Activated B cell treated with CpG ODN at 0.5 μM for 24 hours (primary cell): ENCODE data around the gene NR3C1. TPM values are rescaled to one million over a fixed set of nuclear protein-coding genes. Genes with fewer than 3 reads are reported as not detected.

Experiments used
- ATAC-seq: fragments of 200-7000 bp; cut with Tn5 transposase; one replicate; pipeline ENCODE4 v1.10.0; 2021; ENCODE audit warnings: low read depth, mild to moderate bottlenecking, moderate library complexity
- CTCF ChIA-PET: fragments of 350-600 bp; sonication (Branson Sonifier 250); formaldehyde crosslinking; loops from one replicate; lab custom pipeline; 2021; ENCODE audit warnings: antibody characterized with exemption; lab: Charles Lee
- POLR2A ChIA-PET: fragments of 350-600 bp; sonication (Branson Sonifier 250); formaldehyde crosslinking; loops from one replicate; lab custom pipeline; 2021; ENCODE audit warnings: antibody characterized with exemption; lab: Charles Lee
- DNase-seq: peaks from one replicate; pipeline ENCODE4 v3.0.0; 2022
- H3K27ac Mint-ChIP-seq: one replicate; pipeline ENCODE4 v1.8.0; 2020; ENCODE audit warnings: mixed read lengths
- H3K27me3 Mint-ChIP-seq: one replicate; pipeline ENCODE4 v1.8.0; 2021; ENCODE audit warnings: mixed read lengths
- H3K36me3 Mint-ChIP-seq: one replicate; pipeline ENCODE4 v1.8.0; 2021; ENCODE audit warnings: low read depth, mixed read lengths
- H3K4me1 Mint-ChIP-seq: one replicate; pipeline ENCODE4 v1.8.0; 2021; ENCODE audit warnings: mixed read lengths
- H3K4me3 Mint-ChIP-seq: one replicate; pipeline ENCODE4 v1.8.0; 2020; ENCODE audit warnings: mild to moderate bottlenecking, mixed read lengths
- H3K9me3 Mint-ChIP-seq: one replicate; pipeline ENCODE4 v1.8.0; 2020; ENCODE audit warnings: mixed read lengths
- CTCF ChIP-seq: fragments of 200-600 bp; IDR thresholded peaks from one replicate; pipeline ENCODE4 v1.8.0; 2022; ENCODE audit warnings: antibody characterized with exemption, mild to moderate bottlenecking
- intact Hi-C: fragments of 100-400 bp; cut with micrococcal nuclease; formaldehyde crosslinking; loops from one replicate; pipeline ENCODE4 v1.15.1; 2024
- total RNA-seq: library from RNA; stranded (reverse); gene quantifications from 2 replicates; pipeline ENCODE4 v1.2.3, GENCODE V29; 2022

Gene NR3C1
- total RNA-seq, 1 donor from 2014 or later, result 110 TPM

- intact Hi-C loops, result no loop called here
- no peak overlapping the region for H3K4me3 Mint-ChIP-seq
Measured at GRCh38 chr5:143364061-143364460, 39.4 kb downstream of the NR3C1 start.

GRCh38 chr5:143362664-143363227 lies 40.7 kb downstream of the NR3C1 start:
- ChIA-PET POLR2A (interaction anchor here (0.6 kb wide), 1 partner anchor 140 kb away, joined by 3 read pairs; no protein-coding TSS in a partner anchor), CTCF (no interaction called here)
- no peak for TF ChIP-seq CTCF
- peaks cover 12% of the 10 kb centered on the region for H3K9me3 Mint-ChIP-seq
- DNase-seq (no peak), ATAC-seq (no peak)
- H3K4me3 Mint-ChIP-seq, result no peak overlapping the region
- peaks cover 82% of the 10 kb centered on the region for H3K4me1 Mint-ChIP-seq
- peaks cover 33% of the 10 kb centered on the region for H3K36me3 Mint-ChIP-seq
- intact Hi-C loops, result no loop called here
- H3K27ac Mint-ChIP-seq, result peak overlapping the region; percentile 24
- H3K27me3 Mint-ChIP-seq, result no peaks in the 10 kb centered on the region

More at GRCh38 chr5:143364061-143364460, 39.4 kb downstream of the NR3C1 start:
- ATAC-seq, result no peak
- H3K4me1 Mint-ChIP-seq, result peaks cover 83% of the 10 kb centered on the region
- no peak for DNase-seq
- TF ChIP-seq CTCF, result no peak
- H3K36me3 Mint-ChIP-seq, result peaks cover 42% of the 10 kb centered on the region
- no peak overlapping the region for H3K27ac Mint-ChIP-seq
- H3K9me3 Mint-ChIP-seq, result peaks cover 12% of the 10 kb centered on the region
- CTCF ChIA-PET, result no interaction called here
- POLR2A ChIA-PET, result no interaction called here
- H3K27me3 Mint-ChIP-seq, result no peaks in the 10 kb centered on the region

GRCh38 chr5:143361438-143361837 lies 42.0 kb downstream of the NR3C1 start:
- ChIA-PET POLR2A (interaction anchor here (0.6 kb wide), 1 partner anchor 8 kb away, joined by 3 read pairs; no protein-coding TSS in a partner anchor), CTCF (no interaction called here)
- peaks cover 31% of the 10 kb centered on the region for H3K36me3 Mint-ChIP-seq
- intact Hi-C loops, result no loop called here
- ATAC-seq, result no peak
- peak overlapping the region; percentile 27 for H3K27ac Mint-ChIP-seq
- no peaks in the 10 kb centered on the region for H3K27me3 Mint-ChIP-seq
- H3K9me3 Mint-ChIP-seq, result peaks cover 12% of the 10 kb centered on the region
- H3K4me1 Mint-ChIP-seq, result peaks cover 85% of the 10 kb centered on the region
- no peak for DNase-seq
- H3K4me3 Mint-ChIP-seq, result peak overlapping the region; percentile 35
- TF ChIP-seq CTCF, result no peak

GRCh38 chr5:143360755-143361154 lies 42.7 kb downstream of the NR3C1 start:
- no peak for TF ChIP-seq CTCF
- peaks cover 10% of the 10 kb centered on the region for H3K9me3 Mint-ChIP-seq
- peak overlapping the region; percentile 31 for H3K27ac Mint-ChIP-seq
- ATAC-seq (no peak), DNase-seq (no peak)
- no peaks in the 10 kb centered on the region for H3K27me3 Mint-ChIP-seq
- POLR2A ChIA-PET, result interaction anchor here (0.6 kb wide), 1 partner anchor 11 kb away, joined by 3 read pairs; no protein-coding TSS in a partner anchor
- H3K4me1 Mint-ChIP-seq, result peaks cover 83% of the 10 kb centered on the region
- H3K36me3 Mint-ChIP-seq, result peaks cover 26% of the 10 kb centered on the region
- CTCF ChIA-PET, result interaction anchor here (1.0 kb wide), 1 partner anchor 43 kb away, joined by 3 read pairs; the partner anchor contains the start of gene NR3C1
- H3K4me3 Mint-ChIP-seq, result peak overlapping the region; percentile 12
- intact Hi-C loops, result no loop called here

GRCh38 chr5:143359869-143360268 lies 43.6 kb downstream of the NR3C1 start:
- peaks cover 82% of the 10 kb centered on the region for H3K4me1 Mint-ChIP-seq
- no peak for ATAC-seq
- peaks cover 20% of the 10 kb centered on the region for H3K36me3 Mint-ChIP-seq
- CTCF ChIA-PET, result no interaction called here
- H3K27me3 Mint-ChIP-seq, result no peaks in the 10 kb centered on the region
- no peak for DNase-seq
- H3K27ac Mint-ChIP-seq, result no peak overlapping the region
- intact Hi-C loops, result no loop called here
- H3K4me3 Mint-ChIP-seq, result no peak overlapping the region
- no peak for TF ChIP-seq CTCF
- POLR2A ChIA-PET, result no interaction called here
- peaks cover 7% of the 10 kb centered on the region for H3K9me3 Mint-ChIP-seq
